ENCODE measurements around the gene ARFGEF2.

The ARFGEF2 gene

GRCh38 chr20:48899881-48900280 is 21.6 kb upstream of the ARFGEF2 start:
- no peak for DNase-seq (ENCODE audit: low spot score)

GRCh38 chr20:48901326-48901725 is 20.2 kb upstream of the ARFGEF2 start:
- DNase-seq (ENCODE audit: low spot score) = no peak

- DNase-seq (ENCODE audit: low spot score) = no peak
Measured at GRCh38 chr20:48903705-48904104, 17.8 kb upstream of the ARFGEF2 start.

- peak; percentile 65 for DNase-seq (ENCODE audit: low spot score)
Measured at GRCh38 chr20:48904566-48905296, 16.8 kb upstream of the ARFGEF2 start.

GRCh38 chr20:48905297-48905647 is 16.2 kb upstream of the ARFGEF2 start:
- no peak for DNase-seq (ENCODE audit: low spot score)

GRCh38 chr20:48906221-48906877 is 15.2 kb upstream of the ARFGEF2 start:
- no peak for DNase-seq (ENCODE audit: low spot score)

- DNase-seq (ENCODE audit: low spot score) = no peak
Measured at GRCh38 chr20:48908656-48909319, 12.7 kb upstream of the ARFGEF2 start.

GRCh38 chr20:48909910-48910309 is 11.6 kb upstream of the ARFGEF2 start:
- no peak for DNase-seq (ENCODE audit: low spot score)

GRCh38 chr20:48910347-48910781 is 11.1 kb upstream of the ARFGEF2 start:
- DNase-seq (ENCODE audit: low spot score) = no peak

- DNase-seq (ENCODE audit: low spot score) = no peak
Measured at GRCh38 chr20:48912065-48912464, 9.4 kb upstream of the ARFGEF2 start.

- DNase-seq (ENCODE audit: low spot score) = no peak
Measured at GRCh38 chr20:48916699-48917098, 4.8 kb upstream of the ARFGEF2 start.

GRCh38 chr20:48919336-48919881 is 2.1 kb upstream of the ARFGEF2 start:
- no peak for DNase-seq (ENCODE audit: low spot score)

GRCh38 chr20:48919882-48920526 is 1.5 kb upstream of the ARFGEF2 start:
- DNase-seq (ENCODE audit: low spot score) = no peak

GRCh38 chr20:48920527-48921167 is 864 bp upstream of the ARFGEF2 start:
- no peak for DNase-seq (ENCODE audit: low spot score)

GRCh38 chr20:48921883-48922820 is 641 bp downstream of the ARFGEF2 start:
- peak; percentile 52 for DNase-seq (ENCODE audit: low spot score)

- DNase-seq (ENCODE audit: low spot score) = no peak
Measured at GRCh38 chr20:48923149-48923718, 1.7 kb downstream of the ARFGEF2 start.

- no peak for DNase-seq (ENCODE audit: low spot score)
Measured at GRCh38 chr20:48924756-48925109, 3.2 kb downstream of the ARFGEF2 start.

GRCh38 chr20:48926267-48926666 is 4.8 kb downstream of the ARFGEF2 start:
- DNase-seq (ENCODE audit: low spot score) = no peak

- DNase-seq (ENCODE audit: low spot score) = no peak
Measured at GRCh38 chr20:48926821-48927220, 5.3 kb downstream of the ARFGEF2 start.

Data from hepatic stellate cell (primary cell).